HFFc6 (cell line): ENCODE measurements around the gene PRPF6. TPM values are rescaled to one million over a fixed set of nuclear protein-coding genes. Genes with fewer than 3 reads are reported as not detected.

Experiments used
- DNase-seq: peaks from one replicate; pipeline ENCODE4 v3.0.0-alpha.2; 2018
- H3K27ac Mint-ChIP-seq: 2 replicates; pipeline ENCODE4 v1.8.0; 2020; ENCODE audit warnings: mild to moderate bottlenecking, mixed read lengths
- H3K27me3 Mint-ChIP-seq: 2 replicates; pipeline ENCODE4 v1.8.0; 2021; ENCODE audit warnings: mild to moderate bottlenecking, moderate library complexity, mixed read lengths; ENCODE audit not compliant: insufficient read depth
- H3K36me3 Mint-ChIP-seq: 2 replicates; pipeline ENCODE4 v1.8.0; 2021; ENCODE audit warnings: low read depth, mixed read lengths
- H3K4me1 Mint-ChIP-seq: 2 replicates; pipeline ENCODE4 v1.8.0; 2020; ENCODE audit warnings: low read depth, mixed read lengths
- H3K4me3 Mint-ChIP-seq: 2 replicates; pipeline ENCODE4 v1.8.0; 2020; ENCODE audit warnings: mild to moderate bottlenecking, moderate library complexity, mixed read lengths
- H3K9me3 Mint-ChIP-seq: 2 replicates; pipeline ENCODE4 v1.8.0; 2020; ENCODE audit warnings: mild to moderate bottlenecking, mixed read lengths
- total RNA-seq, 6 experiments: library from RNA; stranded (reverse); fragmentation: NEBNext Ultra II Directional; extraction: Animal tissue kit (Norgen Biotek cat#: 25700); gene quantifications; 2 replicates in 1 of 6; 3 replicates in 5 of 6; pipeline ENCODE4 v1.2.3, GENCODE V29; 2021
- TF ChIP-seq, protein P1 (sequence below): fragments of 200-600 bp; sonication (generic); IDR thresholded peaks from 2 replicates; pipeline ENCODE4 v1.5.0; 2021; ENCODE audit warnings: antibody characterized with exemption, mild to moderate bottlenecking

Gene PRPF6
- total RNA-seq, 6 experiments from 2014 or later: 70.7 to 73.2 (median 72.9) TPM

DNA sequence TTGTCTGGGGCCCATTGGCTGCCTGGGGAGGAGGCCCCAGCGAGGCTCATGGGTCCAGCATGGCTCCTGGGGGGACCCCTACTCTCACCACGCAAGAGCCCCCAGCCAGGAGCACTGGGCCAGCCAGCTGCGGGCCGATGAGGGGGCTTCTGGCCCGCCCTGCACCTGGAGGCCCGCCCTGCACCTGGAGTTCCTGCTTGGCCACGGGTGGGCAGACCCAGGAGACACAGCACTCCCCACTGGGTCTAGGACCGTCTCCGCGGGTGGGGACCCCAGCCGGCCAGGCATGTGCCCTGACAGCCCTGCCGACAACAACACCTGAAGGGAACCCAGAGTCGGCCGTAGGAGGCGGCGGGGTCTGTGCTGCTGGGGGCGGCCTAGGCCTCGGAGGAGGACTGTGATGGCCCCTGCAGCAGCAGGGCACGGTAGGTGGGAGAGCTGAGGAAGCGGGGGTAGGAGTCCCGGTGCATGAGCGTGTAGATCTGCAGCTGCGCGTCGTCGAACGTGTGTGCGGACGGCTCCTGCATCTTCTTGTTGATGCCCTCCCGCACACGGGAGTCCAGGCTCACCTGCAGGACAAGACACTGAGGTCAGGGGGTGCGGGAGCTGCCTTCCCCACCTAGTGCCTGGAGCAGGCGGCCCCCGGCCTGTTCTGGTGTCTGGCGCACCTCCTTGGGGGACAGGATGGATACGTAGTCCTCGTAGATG lies 92.7 kb downstream of the PRPF6 start:
- Mint-ChIP-seq H3K27me3 (no peaks in the 10 kb centered on the region; the same call in 1 of the 2 replicates), H3K4me3 (no peak overlapping the region), H3K9me3 (no peaks in the 10 kb centered on the region), H3K4me1 (peaks cover 2% of the 10 kb centered on the region; the same call in 1 of the 2 replicates), H3K27ac (no peak overlapping the region), H3K36me3 (no peaks in the 10 kb centered on the region)
- DNase-seq: no peak
- TF ChIP-seq, protein P1, sequence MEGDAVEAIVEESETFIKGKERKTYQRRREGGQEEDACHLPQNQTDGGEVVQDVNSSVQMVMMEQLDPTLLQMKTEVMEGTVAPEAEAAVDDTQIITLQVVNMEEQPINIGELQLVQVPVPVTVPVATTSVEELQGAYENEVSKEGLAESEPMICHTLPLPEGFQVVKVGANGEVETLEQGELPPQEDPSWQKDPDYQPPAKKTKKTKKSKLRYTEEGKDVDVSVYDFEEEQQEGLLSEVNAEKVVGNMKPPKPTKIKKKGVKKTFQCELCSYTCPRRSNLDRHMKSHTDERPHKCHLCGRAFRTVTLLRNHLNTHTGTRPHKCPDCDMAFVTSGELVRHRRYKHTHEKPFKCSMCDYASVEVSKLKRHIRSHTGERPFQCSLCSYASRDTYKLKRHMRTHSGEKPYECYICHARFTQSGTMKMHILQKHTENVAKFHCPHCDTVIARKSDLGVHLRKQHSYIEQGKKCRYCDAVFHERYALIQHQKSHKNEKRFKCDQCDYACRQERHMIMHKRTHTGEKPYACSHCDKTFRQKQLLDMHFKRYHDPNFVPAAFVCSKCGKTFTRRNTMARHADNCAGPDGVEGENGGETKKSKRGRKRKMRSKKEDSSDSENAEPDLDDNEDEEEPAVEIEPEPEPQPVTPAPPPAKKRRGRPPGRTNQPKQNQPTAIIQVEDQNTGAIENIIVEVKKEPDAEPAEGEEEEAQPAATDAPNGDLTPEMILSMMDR: no peak

DNA sequence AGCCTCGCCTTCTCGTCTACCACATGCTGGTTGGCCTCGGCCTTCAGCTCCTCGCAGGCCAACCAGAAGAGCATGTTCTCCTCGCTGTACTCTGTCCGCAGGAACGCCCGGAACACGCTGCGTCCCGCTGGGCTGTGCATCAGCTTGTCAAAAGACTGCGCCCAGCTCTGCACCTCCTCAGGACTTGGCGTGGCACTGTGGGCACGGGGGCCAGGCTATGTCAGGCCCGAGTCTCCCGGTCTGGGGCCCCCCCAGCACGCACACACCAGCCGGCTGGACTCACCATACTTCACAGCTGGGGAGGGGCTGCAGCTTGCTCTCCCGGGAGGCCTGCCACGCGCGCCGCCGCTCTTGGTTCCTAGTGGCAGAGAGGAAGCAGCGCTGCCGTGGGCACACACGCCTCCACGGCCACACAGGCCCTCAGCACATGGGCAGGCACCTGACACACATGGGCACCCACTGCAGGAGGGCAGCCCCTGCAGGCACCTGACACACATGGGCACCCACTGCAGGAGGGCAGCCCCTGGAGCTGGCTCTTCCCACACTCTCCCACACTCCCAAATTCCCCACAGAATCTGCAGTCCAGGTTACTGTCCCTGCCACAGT lies 93.4 kb downstream of the PRPF6 start:
- Mint-ChIP-seq H3K27ac (no peak overlapping the region), H3K4me3 (no peak overlapping the region), H3K36me3 (no peaks in the 10 kb centered on the region), H3K9me3 (no peaks in the 10 kb centered on the region), H3K27me3 (no peaks in the 10 kb centered on the region; the same call in none of the 2 replicates), H3K4me1 (peaks cover 8% of the 10 kb centered on the region; the same call in 1 of the 2 replicates)
- TF ChIP-seq, protein P1: no peak
- no peak for DNase-seq

DNA sequence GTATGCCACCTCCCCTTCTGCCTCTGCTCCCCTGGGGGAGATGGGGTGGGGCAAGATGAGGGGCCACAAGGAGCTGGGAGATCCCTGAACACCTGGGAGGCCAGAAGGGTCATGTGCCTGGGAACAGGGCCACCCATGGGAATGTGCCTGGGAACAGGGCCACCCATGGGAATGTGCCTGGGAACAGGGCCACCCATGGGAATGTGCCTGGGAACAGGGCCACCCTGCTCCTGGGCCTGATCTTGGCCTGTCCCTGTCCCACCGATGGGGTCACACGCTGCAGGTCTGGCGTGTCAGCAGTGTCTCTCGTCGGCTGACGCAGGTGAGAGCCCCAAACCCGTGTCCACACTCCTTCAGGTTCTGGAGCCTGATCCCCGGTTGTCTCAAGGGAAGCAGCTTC lies 94.0 kb downstream of the PRPF6 start:
- H3K36me3 Mint-ChIP-seq: no peaks in the 10 kb centered on the region
- DNase-seq: no peak
- H3K4me3 Mint-ChIP-seq: no peak overlapping the region
- no peaks in the 10 kb centered on the region; the same call in none of the 2 replicates for H3K27me3 Mint-ChIP-seq
- no peak overlapping the region for H3K27ac Mint-ChIP-seq
- no peaks in the 10 kb centered on the region for H3K9me3 Mint-ChIP-seq
- TF ChIP-seq, protein P1: no peak
- peaks cover 8% of the 10 kb centered on the region; the same call in 1 of the 2 replicates for H3K4me1 Mint-ChIP-seq

DNA sequence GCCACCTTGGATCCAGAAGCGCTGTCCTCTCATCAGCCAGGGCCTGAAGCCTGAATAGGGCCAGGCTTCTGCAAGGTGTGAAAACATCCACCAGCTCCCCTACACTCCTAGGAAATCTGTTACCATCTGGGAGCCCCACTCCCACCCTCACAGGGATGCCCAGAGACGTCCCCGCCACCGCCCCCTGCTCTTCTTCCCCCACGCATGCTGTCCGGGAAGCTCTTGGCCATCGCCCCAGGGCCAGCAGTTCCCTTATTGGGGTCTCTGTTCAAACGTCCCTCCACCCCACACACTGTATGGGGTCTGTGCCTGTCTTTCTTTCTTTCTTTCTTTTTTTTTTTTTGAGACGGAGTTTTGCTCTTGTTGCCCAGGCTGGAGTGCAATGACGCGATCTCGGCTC lies 94.6 kb downstream of the PRPF6 start:
- H3K36me3 Mint-ChIP-seq: no peaks in the 10 kb centered on the region
- H3K9me3 Mint-ChIP-seq: no peaks in the 10 kb centered on the region
- H3K27me3 Mint-ChIP-seq: no peaks in the 10 kb centered on the region; the same call in none of the 2 replicates
- DNase-seq: no peak
- peaks cover 8% of the 10 kb centered on the region; the same call in 1 of the 2 replicates for H3K4me1 Mint-ChIP-seq
- TF ChIP-seq, protein P1: no peak
- H3K27ac Mint-ChIP-seq: no peak overlapping the region
- H3K4me3 Mint-ChIP-seq: no peak overlapping the region

DNA sequence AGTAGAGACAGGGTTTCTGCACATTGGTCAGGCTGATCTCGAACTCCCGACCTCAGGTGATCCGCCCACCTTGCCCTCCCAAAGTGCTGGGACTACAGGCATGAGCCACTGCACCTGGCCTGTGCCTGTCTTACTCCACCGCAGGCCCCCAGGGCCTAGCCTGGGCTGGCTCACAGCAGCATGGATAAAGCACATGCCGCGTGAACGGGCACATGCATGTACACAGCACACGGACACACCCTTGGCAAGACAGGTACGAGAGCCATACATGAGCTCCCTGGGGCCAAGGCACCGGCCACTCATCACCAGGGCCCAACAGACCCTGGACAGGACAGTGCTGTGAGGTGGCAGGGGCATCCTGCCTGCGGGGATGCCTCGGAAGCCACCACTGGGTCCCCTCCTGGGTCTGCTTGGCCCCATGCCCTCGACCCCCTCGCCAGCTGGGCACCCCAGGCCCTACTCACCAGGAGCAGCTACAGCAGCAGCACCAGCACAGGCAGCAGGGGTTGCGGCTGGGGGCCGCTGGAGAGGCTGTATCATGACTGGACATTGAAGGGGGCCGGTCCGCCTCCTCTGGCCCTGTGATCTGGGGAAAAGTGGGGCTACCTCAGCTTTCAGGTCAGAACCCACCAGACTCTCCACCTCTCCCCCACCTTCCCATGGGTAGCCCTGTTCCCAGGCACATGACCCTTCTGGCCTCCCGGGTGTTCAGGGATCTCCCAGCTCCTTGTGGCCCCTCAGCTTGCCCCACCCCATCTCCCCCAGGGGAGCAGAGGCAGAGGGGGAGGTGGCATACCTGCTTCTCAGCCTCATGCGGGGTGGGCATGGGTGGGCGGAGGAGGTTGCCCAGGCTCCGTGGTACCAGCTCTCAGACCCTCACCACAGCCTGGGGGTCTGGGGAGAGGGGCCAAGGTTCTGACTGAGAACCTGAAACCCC lies 95.4 kb downstream of the PRPF6 start:
- H3K4me3 Mint-ChIP-seq: no peak overlapping the region
- TF ChIP-seq, protein P1: no peak
- no peak for DNase-seq
- H3K27me3 Mint-ChIP-seq: peaks cover 2% of the 10 kb centered on the region
- H3K9me3 Mint-ChIP-seq: no peaks in the 10 kb centered on the region
- H3K36me3 Mint-ChIP-seq: no peaks in the 10 kb centered on the region
- no peak overlapping the region for H3K27ac Mint-ChIP-seq
- H3K4me1 Mint-ChIP-seq: peaks cover 8% of the 10 kb centered on the region; the same call in 1 of the 2 replicates
